HS-5 (cell line): ENCODE measurements around the gene SLC22A23.

Experiments used
- DNase-seq: peaks from one replicate; pipeline ENCODE4 v3.0.0-alpha.2; 2012; ENCODE audit warnings: low read depth

Gene SLC22A23

GRCh38 chr6:3316818-3317217 lies 140.0 kb downstream of the SLC22A23 start:
- no peak for DNase-seq

GRCh38 chr6:3316331-3316730 lies 140.5 kb downstream of the SLC22A23 start:
- no peak for DNase-seq

GRCh38 chr6:3315841-3316240 lies 141.0 kb downstream of the SLC22A23 start:
- DNase-seq, result no peak

GRCh38 chr6:3314621-3315467 lies 142.0 kb downstream of the SLC22A23 start:
- DNase-seq, result no peak

- no peak for DNase-seq
Measured at GRCh38 chr6:3314176-3314575, 142.7 kb downstream of the SLC22A23 start.

GRCh38 chr6:3312604-3313231 lies 144.1 kb downstream of the SLC22A23 start:
- no peak for DNase-seq

GRCh38 chr6:3311826-3312225 lies 145.0 kb downstream of the SLC22A23 start:
- DNase-seq, result no peak

GRCh38 chr6:3310703-3311102 lies 146.1 kb downstream of the SLC22A23 start:
- no peak for DNase-seq

- no peak for DNase-seq
Measured at GRCh38 chr6:3310051-3310448, 146.8 kb downstream of the SLC22A23 start.

GRCh38 chr6:3309391-3310050 lies 147.3 kb downstream of the SLC22A23 start:
- DNase-seq, result no peak

- DNase-seq, result no peak
Measured at GRCh38 chr6:3308106-3308505, 148.7 kb downstream of the SLC22A23 start.

GRCh38 chr6:3307436-3307835 lies 149.4 kb downstream of the SLC22A23 start:
- no peak for DNase-seq

- no peak for DNase-seq
Measured at GRCh38 chr6:3306848-3307247, 150.0 kb downstream of the SLC22A23 start.

GRCh38 chr6:3305831-3306230 lies 151.0 kb downstream of the SLC22A23 start:
- no peak for DNase-seq

- no peak for DNase-seq
Measured at GRCh38 chr6:3305216-3305565, 151.7 kb downstream of the SLC22A23 start.

- no peak for DNase-seq
Measured at GRCh38 chr6:3304500-3305215, 152.2 kb downstream of the SLC22A23 start.

GRCh38 chr6:3303795-3304411 lies 152.9 kb downstream of the SLC22A23 start:
- no peak for DNase-seq

GRCh38 chr6:3301506-3301905 lies 155.3 kb downstream of the SLC22A23 start:
- no peak for DNase-seq

GRCh38 chr6:3299221-3299620 lies 157.6 kb downstream of the SLC22A23 start:
- no peak for DNase-seq

GRCh38 chr6:3297909-3298308 lies 158.9 kb downstream of the SLC22A23 start:
- DNase-seq, result no peak

GRCh38 chr6:3297006-3297405 lies 159.8 kb downstream of the SLC22A23 start:
- no peak for DNase-seq

GRCh38 chr6:3296537-3296936 lies 160.3 kb downstream of the SLC22A23 start:
- no peak for DNase-seq
